ENCODE results near the gene LDB3. TPM values are rescaled to one million over a fixed set of nuclear protein-coding genes. Genes with fewer than 3 reads are reported as not detected.

The LDB3 gene
- total and polyA plus RNA-seq, 2 experiments from 2014 or later, result 0.05 to 0.11 TPM

- Histone ChIP-seq H3K9me2 (ENCODE audit: insufficient read depth) (no peaks in the 10 kb centered on the region), H3K79me2 (ENCODE audit: insufficient read depth) (no peaks in the 10 kb centered on the region), H3K9me3 (ENCODE audit: low read depth) (no peaks in the 10 kb centered on the region), H3K27me3 (replicated peaks; ENCODE audit: insufficient read depth) (no peaks in the 10 kb centered on the region), H3K4me3 (no peak overlapping the region), H3K4me2 (ENCODE audit: unreplicated experiment) (no peak overlapping the region), H3K4me1 (ENCODE audit: insufficient read depth) (peaks cover 46% of the 10 kb centered on the region), H3F3A (ENCODE audit: insufficient read depth) (0 out of 2 replicates have a peak, but pooled peaks cover 19% of the 10 kb centered on the region), H2AFZ (no peak overlapping the region), H3K9ac (no peak overlapping the region), H4K20me1 (ENCODE audit: insufficient read depth) (no peaks in the 10 kb centered on the region), H3K27ac (no peak overlapping the region), H3K36me3 (ENCODE audit: low read depth) (no peaks in the 10 kb centered on the region)
- DNase-seq, result no peak
- in situ Hi-C loops (cut with MboI), result no loop called here
- TF ChIP-seq EZH2phosphoT487 (IDR thresholded peaks at IDR 0.05; ENCODE audit: insufficient read depth, low read depth), result no peak
- TF ChIP-seq EZH2 (IDR thresholded peaks at IDR 0.05; ENCODE audit: insufficient read depth, poor library complexity, severe bottlenecking), result no peak
- WGBS, 2 experiments (ENCODE audit: low coverage in 1 of 2, low lambda C conversion rate in 2 of 2, missing lambda C conversion rate in 2 of 2), result 76 to 89% methylated on average over 5 of the region's 5 CpGs
Measured at GRCh38 chr10:86646532-86646931, 21.8 kb upstream of the LDB3 start.

GRCh38 chr10:86646933-86647332 is 21.4 kb upstream of the LDB3 start:
- Histone ChIP-seq H4K20me1 (ENCODE audit: insufficient read depth) (no peaks in the 10 kb centered on the region), H3K4me3 (no peak overlapping the region), H3K9me3 (ENCODE audit: low read depth) (no peaks in the 10 kb centered on the region), H2AFZ (no peak overlapping the region), H3K9ac (no peak overlapping the region), H3F3A (ENCODE audit: insufficient read depth) (0 out of 2 replicates have a peak, but pooled peaks cover 19% of the 10 kb centered on the region), H3K36me3 (ENCODE audit: low read depth) (no peaks in the 10 kb centered on the region), H3K4me2 (ENCODE audit: unreplicated experiment) (no peak overlapping the region), H3K27ac (no peak overlapping the region), H3K79me2 (ENCODE audit: insufficient read depth) (no peaks in the 10 kb centered on the region), H3K4me1 (ENCODE audit: insufficient read depth) (peaks cover 46% of the 10 kb centered on the region), H3K27me3 (replicated peaks; ENCODE audit: insufficient read depth) (no peaks in the 10 kb centered on the region), H3K9me2 (ENCODE audit: insufficient read depth) (no peaks in the 10 kb centered on the region)
- WGBS, 2 experiments (ENCODE audit: low coverage in 1 of 2, low lambda C conversion rate in 2 of 2, missing lambda C conversion rate in 2 of 2), result 75 to 84% methylated on average over 6 of the region's 6 CpGs
- in situ Hi-C loops (cut with MboI), result no loop called here
- TF ChIP-seq EZH2phosphoT487 (IDR thresholded peaks at IDR 0.05; ENCODE audit: insufficient read depth, low read depth) (no peak), EZH2 (IDR thresholded peaks at IDR 0.05; ENCODE audit: insufficient read depth, poor library complexity, severe bottlenecking) (no peak)
- no peak for DNase-seq

GRCh38 chr10:86647773-86648703 is 20.3 kb upstream of the LDB3 start:
- in situ Hi-C loops (cut with MboI), result no loop called here
- peak; percentile 74 for DNase-seq

GRCh38 chr10:86648704-86649427 is 19.4 kb upstream of the LDB3 start:
- no peak overlapping the region for H3K27ac ChIP-seq
- peaks cover 30% of the 10 kb centered on the region for H3K4me1 ChIP-seq (ENCODE audit: insufficient read depth)
- WGBS, 2 experiments (ENCODE audit: low coverage in 1 of 2, low lambda C conversion rate in 2 of 2, missing lambda C conversion rate in 2 of 2), result 52 to 55% methylated on average over 9 of the region's 9 CpGs
- H3K27me3 ChIP-seq (replicated peaks; ENCODE audit: insufficient read depth), result no peaks in the 10 kb centered on the region
- H4K20me1 ChIP-seq (ENCODE audit: insufficient read depth), result no peaks in the 10 kb centered on the region
- TF ChIP-seq EZH2phosphoT487 (IDR thresholded peaks at IDR 0.05; ENCODE audit: insufficient read depth, low read depth) (no peak), EZH2 (IDR thresholded peaks at IDR 0.05; ENCODE audit: insufficient read depth, poor library complexity, severe bottlenecking) (no peak)
- no peaks in the 10 kb centered on the region for H3K9me2 ChIP-seq (ENCODE audit: insufficient read depth)
- in situ Hi-C loops (cut with MboI), result no loop called here
- 0 out of 2 replicates have a peak, but pooled peaks cover 15% of the 10 kb centered on the region for H3F3A ChIP-seq (ENCODE audit: insufficient read depth)
- peak; percentile 93 for DNase-seq
- H3K4me3 ChIP-seq, result no peak overlapping the region
- no peak overlapping the region for H3K4me2 ChIP-seq (ENCODE audit: unreplicated experiment)
- H2AFZ ChIP-seq, result no peak overlapping the region
- H3K36me3 ChIP-seq (ENCODE audit: low read depth), result no peaks in the 10 kb centered on the region
- no peaks in the 10 kb centered on the region for H3K79me2 ChIP-seq (ENCODE audit: insufficient read depth)
- no peaks in the 10 kb centered on the region for H3K9me3 ChIP-seq (ENCODE audit: low read depth)
- H3K9ac ChIP-seq, result no peak overlapping the region

More at GRCh38 chr10:86647773-86648703, 20.3 kb upstream of the LDB3 start:
- Histone ChIP-seq H3K4me1 (ENCODE audit: insufficient read depth) (peaks cover 38% of the 10 kb centered on the region), H3K4me3 (no peak overlapping the region), H4K20me1 (ENCODE audit: insufficient read depth) (no peaks in the 10 kb centered on the region), H3K9me3 (ENCODE audit: low read depth) (no peaks in the 10 kb centered on the region), H2AFZ (no peak overlapping the region), H3K27me3 (replicated peaks; ENCODE audit: insufficient read depth) (no peaks in the 10 kb centered on the region), H3K36me3 (ENCODE audit: low read depth) (no peaks in the 10 kb centered on the region), H3K9ac (no peak overlapping the region), H3F3A (ENCODE audit: insufficient read depth) (0 out of 2 replicates have a peak, but pooled peaks cover 19% of the 10 kb centered on the region), H3K79me2 (ENCODE audit: insufficient read depth) (no peaks in the 10 kb centered on the region), H3K27ac (no peak overlapping the region), H3K9me2 (ENCODE audit: insufficient read depth) (no peaks in the 10 kb centered on the region), H3K4me2 (ENCODE audit: unreplicated experiment) (no peak overlapping the region)
- 61 to 63% methylated on average over 13 of the region's 13 CpGs for WGBS, 2 experiments (ENCODE audit: low coverage in 1 of 2, low lambda C conversion rate in 2 of 2, missing lambda C conversion rate in 2 of 2)
- TF ChIP-seq EZH2phosphoT487 (IDR thresholded peaks at IDR 0.05; ENCODE audit: insufficient read depth, low read depth) (no peak), EZH2 (IDR thresholded peaks at IDR 0.05; ENCODE audit: insufficient read depth, poor library complexity, severe bottlenecking) (no peak)
